GM21390 (cell line): ENCODE measurements around the gene GAREM1.

Experiments
- ATAC-seq: cut with Tn5 transposase; IDR thresholded peaks from one replicate; pipeline ENCODE4 v1.9.1; 2021; ENCODE audit not compliant: unreplicated experiment

GAREM1 gene

GRCh38 chr18:32425466-32425865 lies 45.2 kb downstream of the GAREM1 start:
- ATAC-seq: no peak

- ATAC-seq: no peak
Observed at GRCh38 chr18:32424696-32425095, 46.0 kb downstream of the GAREM1 start.

- no peak for ATAC-seq
Observed at GRCh38 chr18:32422978-32423740, 47.5 kb downstream of the GAREM1 start.

- ATAC-seq: no peak
Observed at GRCh38 chr18:32422201-32422600, 48.5 kb downstream of the GAREM1 start.

GRCh38 chr18:32420084-32420750 lies 50.5 kb downstream of the GAREM1 start:
- no peak for ATAC-seq

- ATAC-seq: no peak
Observed at GRCh38 chr18:32418148-32418547, 52.5 kb downstream of the GAREM1 start.

GRCh38 chr18:32405588-32405987 lies 65.1 kb downstream of the GAREM1 start:
- no peak for ATAC-seq

GRCh38 chr18:32401621-32402020 lies 69.1 kb downstream of the GAREM1 start:
- no peak for ATAC-seq

GRCh38 chr18:32393407-32393806 lies 77.3 kb downstream of the GAREM1 start:
- no peak for ATAC-seq

GRCh38 chr18:32391126-32391525 lies 79.6 kb downstream of the GAREM1 start:
- no peak for ATAC-seq

GRCh38 chr18:32389858-32390257 lies 80.8 kb downstream of the GAREM1 start:
- no peak for ATAC-seq

- ATAC-seq: no peak
Observed at GRCh38 chr18:32389191-32389590, 81.5 kb downstream of the GAREM1 start.

- no peak for ATAC-seq
Observed at GRCh38 chr18:32386471-32386870, 84.2 kb downstream of the GAREM1 start.

- ATAC-seq: no peak
Observed at GRCh38 chr18:32383050-32383819, 87.4 kb downstream of the GAREM1 start.

- no peak for ATAC-seq
Observed at GRCh38 chr18:32381761-32382160, 88.9 kb downstream of the GAREM1 start.

- ATAC-seq: no peak
Observed at GRCh38 chr18:32380559-32380958, 90.1 kb downstream of the GAREM1 start.

- no peak for ATAC-seq
Observed at GRCh38 chr18:32379891-32380290, 90.8 kb downstream of the GAREM1 start.

- ATAC-seq: no peak
Observed at GRCh38 chr18:32378705-32379104, 92.0 kb downstream of the GAREM1 start.

GRCh38 chr18:32373995-32374394 lies 96.7 kb downstream of the GAREM1 start:
- no peak for ATAC-seq

GRCh38 chr18:32373505-32373904 lies 97.2 kb downstream of the GAREM1 start:
- no peak for ATAC-seq

GRCh38 chr18:32372381-32373061 lies 98.2 kb downstream of the GAREM1 start:
- ATAC-seq: no peak
